Measurements from ENCODE around the gene ZNF718.
"Not testable (repeated sequence)": the region's sequence is repeated elsewhere in the genome, so short reads cannot be mapped to it uniquely, and the experiment has no call there.

The ZNF718 gene

DNA sequence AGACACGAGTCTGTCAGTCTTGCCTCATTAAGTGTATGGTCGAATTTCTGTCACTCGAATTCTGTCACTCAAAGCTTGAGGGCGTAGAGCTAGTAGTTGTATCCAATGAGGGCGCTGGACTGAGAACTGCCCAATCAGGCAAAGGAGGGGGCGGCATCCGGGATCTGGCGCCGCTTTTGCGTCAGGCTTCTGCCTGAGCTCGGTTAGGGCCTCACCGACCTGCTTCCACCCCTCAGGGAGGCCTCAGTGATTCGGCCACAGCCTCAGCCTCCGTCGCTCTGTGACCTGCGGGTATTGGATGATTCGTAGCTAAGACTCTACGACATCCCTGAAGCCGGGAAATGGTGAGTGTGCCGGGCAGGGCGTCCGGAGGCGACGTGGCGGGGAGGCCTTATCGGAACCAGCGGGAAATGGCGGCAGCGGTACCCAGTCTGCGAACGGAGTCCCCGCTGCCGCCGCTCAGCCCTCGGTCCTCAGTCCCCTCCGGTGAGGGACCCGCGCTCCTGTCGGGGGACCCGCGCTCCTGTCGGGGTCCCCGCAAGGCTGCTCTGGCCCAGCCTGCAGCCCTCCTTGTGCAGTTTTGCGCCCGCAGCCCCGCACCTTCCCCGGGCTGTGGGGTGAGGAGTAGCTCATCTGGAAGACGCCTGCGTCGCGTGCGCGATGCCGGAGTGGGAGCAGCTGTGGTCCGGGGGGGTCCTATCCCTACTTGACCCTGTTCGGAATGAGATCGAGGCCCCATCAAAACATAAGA lies 88.3 kb downstream of the ZNF718 start:
- DNase-seq (ENCODE audit: low read depth) = no peak
- no peak overlapping the region for H3K4me3 ChIP-seq (ENCODE audit: low read depth, low read length)
- TF ChIP-seq, protein P1, sequence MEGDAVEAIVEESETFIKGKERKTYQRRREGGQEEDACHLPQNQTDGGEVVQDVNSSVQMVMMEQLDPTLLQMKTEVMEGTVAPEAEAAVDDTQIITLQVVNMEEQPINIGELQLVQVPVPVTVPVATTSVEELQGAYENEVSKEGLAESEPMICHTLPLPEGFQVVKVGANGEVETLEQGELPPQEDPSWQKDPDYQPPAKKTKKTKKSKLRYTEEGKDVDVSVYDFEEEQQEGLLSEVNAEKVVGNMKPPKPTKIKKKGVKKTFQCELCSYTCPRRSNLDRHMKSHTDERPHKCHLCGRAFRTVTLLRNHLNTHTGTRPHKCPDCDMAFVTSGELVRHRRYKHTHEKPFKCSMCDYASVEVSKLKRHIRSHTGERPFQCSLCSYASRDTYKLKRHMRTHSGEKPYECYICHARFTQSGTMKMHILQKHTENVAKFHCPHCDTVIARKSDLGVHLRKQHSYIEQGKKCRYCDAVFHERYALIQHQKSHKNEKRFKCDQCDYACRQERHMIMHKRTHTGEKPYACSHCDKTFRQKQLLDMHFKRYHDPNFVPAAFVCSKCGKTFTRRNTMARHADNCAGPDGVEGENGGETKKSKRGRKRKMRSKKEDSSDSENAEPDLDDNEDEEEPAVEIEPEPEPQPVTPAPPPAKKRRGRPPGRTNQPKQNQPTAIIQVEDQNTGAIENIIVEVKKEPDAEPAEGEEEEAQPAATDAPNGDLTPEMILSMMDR (IDR thresholded peaks at IDR 0.05; ENCODE audit: low read depth, low read length, missing control alignments) = no peak

DNA sequence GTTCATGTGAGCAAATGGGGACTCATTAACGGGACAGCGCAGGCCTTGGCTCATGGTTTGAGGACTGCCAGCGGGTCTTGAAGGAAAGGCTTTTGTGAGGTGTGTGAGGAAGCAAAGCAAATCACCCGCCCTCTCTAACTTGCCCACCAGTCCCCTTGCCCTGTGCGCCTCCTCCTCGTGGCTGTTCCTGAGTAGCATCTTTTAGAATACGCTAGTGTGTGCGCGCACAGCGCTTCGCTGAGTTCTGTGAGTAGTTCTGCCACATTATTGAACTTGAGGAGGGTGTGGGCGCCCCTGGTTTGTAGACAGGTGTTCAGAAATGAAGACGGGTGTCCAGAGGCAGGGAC lies 88.9 kb downstream of the ZNF718 start:
- not testable (repeated sequence) for DNase-seq (ENCODE audit: low read depth); H3K4me3 ChIP-seq (ENCODE audit: low read depth, low read length)
